Measurements from ENCODE around the gene CHST12. TPM values are rescaled to one million over a fixed set of nuclear protein-coding genes. Genes with fewer than 3 reads are reported as not detected.

CHST12 gene
- total and polyA plus RNA-seq, 2 donors (not counting 1 experiment from before 2014, with no cell fraction given), result 25.4 to 27.1 TPM

- H3K9me3 ChIP-seq (ENCODE audit: control extremely low read depth in 1 of 3, control insufficient read depth in 2 of 3, insufficient read depth in 1 of 3, low read length in 2 of 3), result no peaks in the 10 kb centered on the region
- Mint-ChIP-seq H3K4me3 (no peak overlapping the region), H3K9me3 (ENCODE audit: insufficient read depth) (no peaks in the 10 kb centered on the region), H3K27ac (no peak overlapping the region), H3K27me3 (no peaks in the 10 kb centered on the region), H3K4me1 (peaks cover 38% of the 10 kb centered on the region)
- peaks cover 80% of the 10 kb centered on the region for H4K20me1 ChIP-seq (ENCODE audit: control insufficient read depth, insufficient read depth, low read length, poor library complexity, severe bottlenecking)
- no peak overlapping the region for H2AFZ ChIP-seq (ENCODE audit: insufficient read depth, low read depth, low read length, poor library complexity, severe bottlenecking)
- peaks cover 76% of the 10 kb centered on the region for H3K79me2 ChIP-seq (ENCODE audit: control insufficient read depth, insufficient read depth, low read length)
- H3K27ac ChIP-seq (ENCODE audit: low read length in 2 of 2), result no peak overlapping the region
- CTCF ChIA-PET, result interaction anchor here (4.4 kb wide), 1 partner anchor 11 kb away, joined by 21 read pairs; no protein-coding TSS in a partner anchor
- 75% methylated on average over 7 of the region's 8 CpGs for WGBS (ENCODE audit: insufficient coverage)
- TF ChIP-seq CTCF (IDR thresholded peaks at IDR 0.05) (no peak), EZH2 (IDR thresholded peaks at IDR 0.05; ENCODE audit: borderline replicate concordance, insufficient read depth, low read depth, low read length, poor library complexity, severe bottlenecking) (no peak)
- H3K4me3 ChIP-seq (ENCODE audit: control extremely low read depth in 1 of 5, extremely low read depth in 1 of 5, insufficient read depth in 1 of 5, low read depth in 2 of 5, low read length in 4 of 5), result no peak overlapping the region
- H3K36me3 ChIP-seq (replicated peaks in 1 of 2; ENCODE audit: control extremely low read depth in 1 of 2, control insufficient read depth in 1 of 2, extremely low read depth in 1 of 2, insufficient read depth in 2 of 2, low read length in 1 of 2), result peaks cover 1 to 51% of the 10 kb centered on the region in 2 experiments
- POLR2A ChIA-PET, result no interaction called here
- intact Hi-C loops (cut with micrococcal nuclease), result no loop called here
- no peak overlapping the region for H3K4me2 ChIP-seq (replicated peaks; ENCODE audit: low read depth, low read length, poor library complexity, severe bottlenecking)
- peaks cover 19 to 22% of the 10 kb centered on the region in 2 donors for H3K4me1 ChIP-seq (ENCODE audit: control insufficient read depth in 2 of 2, insufficient read depth in 2 of 2, low read length in 2 of 2)
- H3K9ac ChIP-seq (ENCODE audit: low read length), result no peak overlapping the region
- DNase-seq (no peak), ATAC-seq (ENCODE audit: low read depth) (no peak)
- H3K27me3 ChIP-seq (replicated peaks in 1 of 4; ENCODE audit: control extremely low read depth in 1 of 4, control insufficient read depth in 3 of 4, insufficient read depth in 4 of 4, low read length in 3 of 4), result no peaks in the 10 kb centered on the region
Measured at GRCh38 chr7:2358968-2359527, 44.4 kb upstream of the CHST12 start.

- TF ChIP-seq CTCF (IDR thresholded peaks at IDR 0.05) (no peak), EZH2 (IDR thresholded peaks at IDR 0.05; ENCODE audit: borderline replicate concordance, insufficient read depth, low read depth, low read length, poor library complexity, severe bottlenecking) (no peak)
- Mint-ChIP-seq H3K4me3 (no peak overlapping the region), H3K4me1 (peaks cover 33% of the 10 kb centered on the region), H3K27me3 (no peaks in the 10 kb centered on the region), H3K9me3 (ENCODE audit: insufficient read depth) (no peaks in the 10 kb centered on the region), H3K27ac (no peak overlapping the region)
- ChIA-PET CTCF (interaction anchor here (4.4 kb wide), 1 partner anchor 11 kb away, joined by 21 read pairs; no protein-coding TSS in a partner anchor), POLR2A (no interaction called here)
- H4K20me1 ChIP-seq (ENCODE audit: control insufficient read depth, insufficient read depth, low read length, poor library complexity, severe bottlenecking), result peaks cover 80% of the 10 kb centered on the region
- no peak overlapping the region for H3K27ac ChIP-seq (ENCODE audit: low read length in 2 of 2)
- intact Hi-C loops (cut with micrococcal nuclease), result no loop called here
- no peak overlapping the region for H3K9ac ChIP-seq (ENCODE audit: low read length)
- no peak overlapping the region for H3K4me2 ChIP-seq (replicated peaks; ENCODE audit: low read depth, low read length, poor library complexity, severe bottlenecking)
- H3K4me3 ChIP-seq (ENCODE audit: control extremely low read depth in 1 of 5, extremely low read depth in 1 of 5, insufficient read depth in 1 of 5, low read depth in 2 of 5, low read length in 4 of 5), result no peak overlapping the region
- ATAC-seq (ENCODE audit: low read depth) (no peak), DNase-seq (no peak)
- H2AFZ ChIP-seq (ENCODE audit: insufficient read depth, low read depth, low read length, poor library complexity, severe bottlenecking), result no peak overlapping the region
- WGBS (ENCODE audit: insufficient coverage), result 100% methylated on average over 5 of the region's 11 CpGs
- H3K4me1 ChIP-seq (ENCODE audit: control insufficient read depth in 2 of 2, insufficient read depth in 2 of 2, low read length in 2 of 2), result peaks cover 19 to 22% of the 10 kb centered on the region in 2 donors
- H3K79me2 ChIP-seq (ENCODE audit: control insufficient read depth, insufficient read depth, low read length), result peaks cover 76% of the 10 kb centered on the region
- H3K9me3 ChIP-seq (ENCODE audit: control extremely low read depth in 1 of 3, control insufficient read depth in 2 of 3, insufficient read depth in 1 of 3, low read length in 2 of 3), result no peaks in the 10 kb centered on the region
- peaks cover 1 to 56% of the 10 kb centered on the region in 2 experiments for H3K36me3 ChIP-seq (replicated peaks in 1 of 2; ENCODE audit: control extremely low read depth in 1 of 2, control insufficient read depth in 1 of 2, extremely low read depth in 1 of 2, insufficient read depth in 2 of 2, low read length in 1 of 2)
- no peaks in the 10 kb centered on the region for H3K27me3 ChIP-seq (replicated peaks in 1 of 4; ENCODE audit: control extremely low read depth in 1 of 4, control insufficient read depth in 3 of 4, insufficient read depth in 4 of 4, low read length in 3 of 4)
Measured at GRCh38 chr7:2359610-2360009, 43.8 kb upstream of the CHST12 start.
